ENCODE measurements around the gene MYORG. TPM values are rescaled to one million over a fixed set of nuclear protein-coding genes. Genes with fewer than 3 reads are reported as not detected.
"Not testable (repeated sequence)": the region's sequence is repeated elsewhere in the genome, so short reads cannot be mapped to it uniquely, and the experiment has no call there.

Gene MYORG
- total RNA-seq, 3 donors from 2014 or later: 2.9 to 11.5 (median 6.4) TPM

DNA sequence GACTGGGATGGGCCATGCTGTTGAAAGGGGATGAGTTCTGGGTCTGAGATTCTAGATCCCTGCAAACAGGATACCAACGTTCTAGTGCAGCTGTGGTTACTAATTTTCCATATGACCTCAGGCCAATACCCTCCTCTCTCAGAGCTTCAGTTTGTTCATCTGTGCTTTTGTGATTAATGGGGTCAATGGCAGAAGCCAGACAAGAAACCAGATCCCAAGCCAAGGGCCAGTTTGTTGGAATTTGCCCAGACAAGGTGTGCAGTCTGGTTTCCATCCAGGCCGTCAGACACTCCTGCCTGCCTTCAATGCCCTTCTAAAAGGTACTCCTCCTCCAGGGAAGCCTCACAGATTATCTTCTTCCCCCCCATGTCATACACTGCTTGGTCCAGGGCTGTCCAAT is 11.4 kb downstream of the MYORG start:
- Histone ChIP-seq H3K4me3 (no peak overlapping the region), H3K27me3 (no peaks in the 10 kb centered on the region), H3K27ac (no peak overlapping the region), H3K36me3 (no peaks in the 10 kb centered on the region), H3K9me3 (no peaks in the 10 kb centered on the region), H3K4me1 (no peaks in the 10 kb centered on the region)
- intact Hi-C loops (cut with DNase I; ENCODE audit: low total_unique reads): no loop called here
- TF ChIP-seq, protein P1, sequence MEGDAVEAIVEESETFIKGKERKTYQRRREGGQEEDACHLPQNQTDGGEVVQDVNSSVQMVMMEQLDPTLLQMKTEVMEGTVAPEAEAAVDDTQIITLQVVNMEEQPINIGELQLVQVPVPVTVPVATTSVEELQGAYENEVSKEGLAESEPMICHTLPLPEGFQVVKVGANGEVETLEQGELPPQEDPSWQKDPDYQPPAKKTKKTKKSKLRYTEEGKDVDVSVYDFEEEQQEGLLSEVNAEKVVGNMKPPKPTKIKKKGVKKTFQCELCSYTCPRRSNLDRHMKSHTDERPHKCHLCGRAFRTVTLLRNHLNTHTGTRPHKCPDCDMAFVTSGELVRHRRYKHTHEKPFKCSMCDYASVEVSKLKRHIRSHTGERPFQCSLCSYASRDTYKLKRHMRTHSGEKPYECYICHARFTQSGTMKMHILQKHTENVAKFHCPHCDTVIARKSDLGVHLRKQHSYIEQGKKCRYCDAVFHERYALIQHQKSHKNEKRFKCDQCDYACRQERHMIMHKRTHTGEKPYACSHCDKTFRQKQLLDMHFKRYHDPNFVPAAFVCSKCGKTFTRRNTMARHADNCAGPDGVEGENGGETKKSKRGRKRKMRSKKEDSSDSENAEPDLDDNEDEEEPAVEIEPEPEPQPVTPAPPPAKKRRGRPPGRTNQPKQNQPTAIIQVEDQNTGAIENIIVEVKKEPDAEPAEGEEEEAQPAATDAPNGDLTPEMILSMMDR (IDR thresholded peaks at IDR 0.05): no peak
- TF ChIP-seq POLR2AphosphoS5 (IDR thresholded peaks at IDR 0.05): no peak
- TF ChIP-seq POLR2A (IDR thresholded peaks at IDR 0.05): no peak
- DNase-seq (ENCODE audit: low spot score in 2 of 2): no peak

DNA sequence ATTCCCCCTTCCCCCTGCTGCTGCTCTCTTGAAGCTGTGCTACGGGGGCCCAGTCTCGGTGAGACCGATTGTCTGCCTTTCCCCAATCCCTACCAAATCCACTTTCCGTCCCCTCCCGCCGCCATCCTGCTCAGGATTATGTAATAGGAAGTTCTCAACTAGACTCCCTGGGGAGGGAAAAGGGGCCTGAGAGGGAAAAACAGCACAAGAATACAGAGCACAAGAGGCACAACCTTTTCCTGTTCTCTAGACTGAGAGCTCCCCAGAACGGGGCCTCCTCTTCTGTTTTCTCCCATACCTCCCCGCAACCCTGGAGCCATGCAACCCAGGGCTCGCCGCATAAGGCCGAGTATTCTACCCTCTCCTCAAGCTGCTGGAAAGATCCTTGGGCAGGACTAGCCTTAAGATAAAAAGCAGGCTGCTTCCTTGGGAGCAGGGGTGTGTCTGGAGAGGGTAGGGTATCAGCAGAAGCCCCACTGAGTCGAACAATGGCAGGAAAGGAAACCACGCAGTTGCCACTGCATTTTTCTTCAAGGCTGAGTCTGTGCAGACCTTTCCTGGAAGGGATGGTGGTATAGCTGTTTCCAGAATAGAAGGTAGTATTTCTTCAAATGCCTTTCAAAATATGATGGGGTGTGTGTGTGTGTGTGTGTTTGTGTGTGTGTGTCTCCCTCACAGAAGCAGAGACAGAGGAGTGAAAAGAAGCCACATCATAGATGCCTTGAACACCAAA is 12.9 kb downstream of the MYORG start:
- no peaks in the 10 kb centered on the region for H3K9me3 ChIP-seq
- H3K27ac ChIP-seq: no peak overlapping the region
- H3K4me3 ChIP-seq: no peak overlapping the region
- no peak for DNase-seq (ENCODE audit: low spot score in 2 of 2)
- TF ChIP-seq POLR2A (IDR thresholded peaks at IDR 0.05) (no peak), POLR2AphosphoS5 (IDR thresholded peaks at IDR 0.05) (no peak)
- TF ChIP-seq, protein P1 (IDR thresholded peaks at IDR 0.05): no peak
- H3K27me3 ChIP-seq: no peaks in the 10 kb centered on the region
- no peaks in the 10 kb centered on the region for H3K36me3 ChIP-seq
- intact Hi-C loops (cut with DNase I; ENCODE audit: low total_unique reads): no loop called here
- H3K4me1 ChIP-seq: no peaks in the 10 kb centered on the region

DNA sequence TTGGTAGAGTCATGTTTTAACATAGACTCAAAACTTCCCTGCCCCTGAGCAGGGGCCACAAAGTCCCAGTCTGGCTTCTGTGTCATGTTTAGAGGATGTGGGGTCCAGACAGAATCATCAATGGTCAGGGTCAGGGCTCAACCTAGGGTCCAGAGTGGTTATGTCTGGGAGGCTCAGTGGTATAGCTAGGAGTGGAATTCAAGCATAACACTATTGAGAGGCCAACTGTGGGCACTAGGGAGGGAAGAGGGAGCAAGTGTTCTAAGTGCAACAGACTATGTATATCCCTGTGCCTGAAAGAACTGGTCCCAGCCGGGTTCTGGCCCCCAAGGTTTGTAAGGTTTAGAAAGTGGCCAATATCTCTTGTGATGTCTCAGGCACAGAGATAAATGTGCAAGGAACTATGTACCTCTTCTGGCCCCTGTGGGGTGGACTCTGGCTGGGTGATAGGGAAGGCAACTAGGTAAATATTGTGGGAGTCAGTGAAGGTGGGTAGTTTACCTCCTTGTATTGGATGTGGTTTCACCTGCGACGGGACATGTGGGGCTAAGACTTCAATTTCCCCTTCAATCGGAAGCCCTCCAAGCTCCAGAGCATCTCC is 14.0 kb downstream of the MYORG start:
- no peaks in the 10 kb centered on the region for H3K27me3 ChIP-seq
- intact Hi-C loops (cut with DNase I; ENCODE audit: low total_unique reads): no loop called here
- no peaks in the 10 kb centered on the region for H3K36me3 ChIP-seq
- H3K4me3 ChIP-seq: no peak overlapping the region
- DNase-seq (ENCODE audit: low spot score in 2 of 2): no peak
- no peaks in the 10 kb centered on the region for H3K9me3 ChIP-seq
- TF ChIP-seq POLR2A (IDR thresholded peaks at IDR 0.05) (no peak), POLR2AphosphoS5 (IDR thresholded peaks at IDR 0.05) (no peak)
- TF ChIP-seq, protein P1 (IDR thresholded peaks at IDR 0.05): no peak
- no peak overlapping the region for H3K27ac ChIP-seq
- H3K4me1 ChIP-seq: no peaks in the 10 kb centered on the region

DNA sequence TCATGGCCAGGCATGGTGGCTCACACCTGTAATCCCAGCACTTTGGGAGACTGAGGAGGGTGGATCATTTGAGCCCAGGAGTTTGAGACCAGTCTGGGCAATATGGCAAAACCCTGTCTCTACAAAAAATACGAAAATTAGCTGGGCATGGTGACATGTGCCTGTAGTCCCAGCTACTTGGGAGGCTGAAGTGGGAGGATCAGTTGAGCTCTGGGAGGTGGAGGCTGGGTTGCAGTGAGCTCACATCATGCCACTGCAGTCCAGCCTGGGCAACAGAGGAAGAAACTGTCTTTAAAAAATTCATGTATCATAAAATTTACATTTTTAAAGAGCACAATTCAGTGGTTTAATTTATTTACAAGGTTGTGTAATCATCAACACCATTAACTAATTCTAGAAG is 23.7 kb downstream of the MYORG start:
- DNase-seq (ENCODE audit: low spot score in 2 of 2); intact Hi-C loops (cut with DNase I; ENCODE audit: low total_unique reads); H3K27me3 ChIP-seq; H3K4me3 ChIP-seq; H3K4me1 ChIP-seq; H3K36me3 ChIP-seq; H3K27ac ChIP-seq; H3K9me3 ChIP-seq: not testable (repeated sequence)

DNA sequence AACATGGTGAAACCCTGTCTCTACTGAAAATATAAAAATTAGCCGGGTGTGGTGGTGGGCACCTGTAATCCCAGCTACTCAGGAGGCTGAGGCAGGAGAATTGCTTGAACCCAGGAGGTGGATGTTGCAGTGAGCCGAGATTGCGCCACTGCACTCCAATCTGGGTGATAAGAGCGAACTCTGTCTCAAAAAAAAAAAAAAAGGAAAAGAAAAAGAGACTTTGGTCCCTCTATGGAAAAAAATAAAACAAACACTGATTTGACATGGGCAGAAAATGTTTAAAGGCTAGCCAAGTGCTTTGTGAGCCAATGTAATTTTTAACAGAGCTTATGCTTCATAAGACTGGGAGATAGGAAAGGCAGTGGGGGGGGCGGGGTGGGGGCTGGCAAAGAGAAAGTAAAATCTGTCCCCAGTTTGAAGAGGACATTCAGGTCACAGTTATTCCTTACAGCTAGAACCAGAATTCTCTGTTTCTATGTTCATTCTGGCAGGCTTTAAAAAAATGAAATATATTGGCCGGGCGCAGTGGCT is 24.5 kb downstream of the MYORG start:
- H3K4me3 ChIP-seq; H3K27me3 ChIP-seq; DNase-seq (ENCODE audit: low spot score in 2 of 2); H3K9me3 ChIP-seq; H3K36me3 ChIP-seq; intact Hi-C loops (cut with DNase I; ENCODE audit: low total_unique reads); H3K27ac ChIP-seq; H3K4me1 ChIP-seq: not testable (repeated sequence)

DNA sequence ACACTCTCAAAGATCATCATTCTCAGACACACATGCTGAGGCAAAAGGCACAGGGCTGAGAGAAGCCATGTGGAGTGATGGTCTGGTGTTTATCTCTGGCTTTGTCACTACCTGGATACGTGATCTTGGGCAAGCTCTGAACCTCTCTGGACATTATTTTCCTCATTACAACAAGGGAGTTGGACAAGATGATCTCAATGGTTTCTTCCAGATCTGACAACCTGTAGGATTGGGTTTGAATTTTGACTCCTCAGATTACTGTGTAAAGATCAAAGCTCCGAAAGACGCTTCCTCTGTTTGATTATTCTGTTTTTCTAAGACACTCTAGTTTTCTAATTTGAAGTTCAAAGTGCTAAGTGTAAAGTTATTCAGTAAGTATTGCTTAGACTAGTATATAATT is 27.4 kb downstream of the MYORG start:
- no peak for DNase-seq (ENCODE audit: low spot score in 2 of 2)
- Histone ChIP-seq H3K4me3 (no peak overlapping the region), H3K4me1 (no peaks in the 10 kb centered on the region), H3K9me3 (no peaks in the 10 kb centered on the region), H3K27me3 (no peaks in the 10 kb centered on the region), H3K36me3 (no peaks in the 10 kb centered on the region), H3K27ac (no peak overlapping the region)
- no peak for TF ChIP-seq POLR2AphosphoS5 (IDR thresholded peaks at IDR 0.05)
- TF ChIP-seq, protein P1 (IDR thresholded peaks at IDR 0.05): no peak
- TF ChIP-seq POLR2A (IDR thresholded peaks at IDR 0.05): no peak
- intact Hi-C loops (cut with DNase I; ENCODE audit: low total_unique reads): no loop called here

Data from breast epithelium (tissue), 4 donors.